ENCODE measurements around the gene SRRM1. TPM values are rescaled to one million over a fixed set of nuclear protein-coding genes. Genes with fewer than 3 reads are reported as not detected.

The SRRM1 gene, protein sequence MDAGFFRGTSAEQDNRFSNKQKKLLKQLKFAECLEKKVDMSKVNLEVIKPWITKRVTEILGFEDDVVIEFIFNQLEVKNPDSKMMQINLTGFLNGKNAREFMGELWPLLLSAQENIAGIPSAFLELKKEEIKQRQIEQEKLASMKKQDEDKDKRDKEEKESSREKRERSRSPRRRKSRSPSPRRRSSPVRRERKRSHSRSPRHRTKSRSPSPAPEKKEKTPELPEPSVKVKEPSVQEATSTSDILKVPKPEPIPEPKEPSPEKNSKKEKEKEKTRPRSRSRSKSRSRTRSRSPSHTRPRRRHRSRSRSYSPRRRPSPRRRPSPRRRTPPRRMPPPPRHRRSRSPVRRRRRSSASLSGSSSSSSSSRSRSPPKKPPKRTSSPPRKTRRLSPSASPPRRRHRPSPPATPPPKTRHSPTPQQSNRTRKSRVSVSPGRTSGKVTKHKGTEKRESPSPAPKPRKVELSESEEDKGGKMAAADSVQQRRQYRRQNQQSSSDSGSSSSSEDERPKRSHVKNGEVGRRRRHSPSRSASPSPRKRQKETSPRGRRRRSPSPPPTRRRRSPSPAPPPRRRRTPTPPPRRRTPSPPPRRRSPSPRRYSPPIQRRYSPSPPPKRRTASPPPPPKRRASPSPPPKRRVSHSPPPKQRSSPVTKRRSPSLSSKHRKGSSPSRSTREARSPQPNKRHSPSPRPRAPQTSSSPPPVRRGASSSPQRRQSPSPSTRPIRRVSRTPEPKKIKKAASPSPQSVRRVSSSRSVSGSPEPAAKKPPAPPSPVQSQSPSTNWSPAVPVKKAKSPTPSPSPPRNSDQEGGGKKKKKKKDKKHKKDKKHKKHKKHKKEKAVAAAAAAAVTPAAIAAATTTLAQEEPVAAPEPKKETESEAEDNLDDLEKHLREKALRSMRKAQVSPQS
- 282 and 290 TPM in 2 replicates for total RNA-seq (2021)
- long read RNA-seq, transcript SRRM1-212 (17 exons, 2,671 nt) = major isoform, 12 of 183 reads
- long read RNA-seq, transcript SRRM1-205 (4 exons, 2,624 nt) = minor isoform, 9 of 183 reads
- long read RNA-seq, partial matches to known transcripts = 107 of 183 reads
- long read RNA-seq, other reads (novel, unspliced or antisense) = 51 of 183 reads

DNA sequence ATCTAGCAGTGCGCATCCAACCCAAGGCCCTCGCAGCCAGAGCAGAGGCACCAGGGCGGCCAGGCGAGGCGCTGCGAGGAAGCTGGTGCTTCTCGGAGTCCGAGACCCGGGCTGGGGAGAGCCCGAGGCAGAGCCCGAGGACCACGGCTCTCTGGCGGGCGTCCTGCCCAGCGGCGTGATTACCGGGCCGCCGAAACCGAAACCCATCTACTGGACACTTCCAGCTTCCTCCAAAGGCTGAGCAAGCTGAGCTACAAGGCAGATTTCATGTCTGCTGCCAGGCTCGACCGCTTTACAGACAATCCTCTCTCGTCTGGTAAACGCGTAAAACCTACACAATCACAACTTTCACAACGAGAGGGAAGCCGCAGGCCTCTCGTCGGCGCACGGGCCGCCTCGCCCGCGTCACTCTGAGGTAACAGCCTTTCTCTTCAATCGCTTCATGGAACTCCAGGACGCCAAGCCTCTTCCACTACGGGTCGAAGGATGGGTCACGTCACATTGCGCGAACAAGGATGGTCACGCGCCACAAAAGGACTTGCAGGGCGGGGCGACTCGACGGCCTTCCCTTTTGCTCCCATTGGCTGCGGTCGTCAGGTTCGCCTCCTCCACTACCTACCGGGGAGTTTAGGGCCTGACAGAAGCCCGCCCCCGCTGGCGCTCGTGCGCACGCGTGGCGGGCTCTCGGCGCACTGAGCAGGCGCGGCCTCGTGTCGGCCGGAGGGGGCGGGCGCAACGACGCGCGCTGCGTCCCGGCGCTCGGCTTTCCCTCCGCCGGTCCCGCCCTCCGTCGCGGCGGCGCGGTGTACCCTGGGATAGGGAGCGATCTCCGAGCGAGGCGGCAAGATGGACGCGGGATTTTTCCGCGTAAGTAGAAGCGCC is at the start of gene SRRM1:
SRRM1 (plus strand) TSS at position 822 of the 882 bp plus-strand sequence; CDS start at position 847, 25 bp downstream.
- Histone ChIP-seq H3K23me2 (ENCODE audit: insufficient read length, low read depth, low read length, poor library complexity, severe bottlenecking) (peaks cover 7% of the 10 kb centered on the region), H4K5ac (ENCODE audit: insufficient read length, low read depth, low read length) (no peak within 1 kb of the TSS), H2BK120ac (ENCODE audit: low read depth, low read length, poor library complexity, severe bottlenecking) (peak within 1 kb of the TSS; percentile 3), H2BK20ac (ENCODE audit: low read depth, low read length, poor library complexity, severe bottlenecking) (no peak within 1 kb of the TSS), H3K27me3 (ENCODE audit: insufficient read depth, low read length) (no peaks in the 10 kb centered on the region), H3T11ph (ENCODE audit: low read length) (no peak within 1 kb of the TSS), H3K18ac (ENCODE audit: insufficient read length, low read depth, low read length) (peak within 1 kb of the TSS; percentile 78), H2AK5ac (ENCODE audit: insufficient read length, low read length) (no peak within 1 kb of the TSS), H2BK15ac (ENCODE audit: low read depth, low read length) (no peak within 1 kb of the TSS), H3K9ac (ENCODE audit: extremely low read depth, insufficient read length, low read length) (peak within 1 kb of the TSS; percentile 93), H3K4me1 (ENCODE audit: insufficient read depth, low read length) (no peaks in the 10 kb centered on the region), H3K79me1 (ENCODE audit: insufficient read depth, low read depth, low read length, poor library complexity, severe bottlenecking) (no peaks in the 10 kb centered on the region), H2AFZ (ENCODE audit: low read length) (no peak within 1 kb of the TSS), H3K27ac (ENCODE audit: insufficient read length, low read depth, low read length) (peak within 1 kb of the TSS; percentile 87), H3K9me3 (ENCODE audit: control insufficient read depth, low read depth, low read length) (no peaks in the 10 kb centered on the region), H3K79me2 (ENCODE audit: insufficient read depth, low read length) (peaks cover 27% of the 10 kb centered on the region), H3K14ac (ENCODE audit: insufficient read depth, low read length) (peak within 1 kb of the TSS; percentile 87), H3K56ac (ENCODE audit: insufficient read length, low read depth, low read length) (no peak within 1 kb of the TSS), H3K23ac (ENCODE audit: insufficient read length, low read depth, low read length) (no peak within 1 kb of the TSS), H4K91ac (ENCODE audit: insufficient read length, low read depth, low read length) (no peak within 1 kb of the TSS), H3K4me2 (ENCODE audit: insufficient read depth, insufficient read length, low read length) (peak within 1 kb of the TSS; percentile 91), H4K20me1 (ENCODE audit: control insufficient read depth, insufficient read depth, insufficient read length) (no peaks in the 10 kb centered on the region), H2BK12ac (ENCODE audit: insufficient read length, low read depth, low read length) (no peak within 1 kb of the TSS), H3K4ac (ENCODE audit: low read depth, low read length) (no peak within 1 kb of the TSS; the same call in 1 of the 2 replicates), H2BK5ac (ENCODE audit: insufficient read length, low read length) (peak within 1 kb of the TSS; percentile 14), H4K8ac (replicated peaks; ENCODE audit: insufficient read length, low read depth, low read length) (no peak within 1 kb of the TSS)
- H3K4me3 Mint-ChIP-seq = peak within 1 kb of the TSS; percentile 92 to 96
- no CpG with 5 or more reads among the region's 95 CpGs for WGBS (ENCODE audit: extremely low coverage, insufficient read length, low lambda C conversion rate)
- H3K4me1 Mint-ChIP-seq = peaks cover 19% of the 10 kb centered on the region in 2 experiments
- peaks cover 28 to 37% (median 32%) of the 10 kb centered on the region in 3 experiments; a peak in 6 of 7 replicates for H3K36me3 Mint-ChIP-seq (ENCODE audit: insufficient read depth in 1 of 3, low read depth in 3 of 3)
- no peaks in the 10 kb centered on the region; the same call in 1 of the 2 replicates for H3K27me3 Mint-ChIP-seq (ENCODE audit: low read depth)
- DNase-seq = peak; percentile 100
- TF ChIP-seq, protein P1, sequence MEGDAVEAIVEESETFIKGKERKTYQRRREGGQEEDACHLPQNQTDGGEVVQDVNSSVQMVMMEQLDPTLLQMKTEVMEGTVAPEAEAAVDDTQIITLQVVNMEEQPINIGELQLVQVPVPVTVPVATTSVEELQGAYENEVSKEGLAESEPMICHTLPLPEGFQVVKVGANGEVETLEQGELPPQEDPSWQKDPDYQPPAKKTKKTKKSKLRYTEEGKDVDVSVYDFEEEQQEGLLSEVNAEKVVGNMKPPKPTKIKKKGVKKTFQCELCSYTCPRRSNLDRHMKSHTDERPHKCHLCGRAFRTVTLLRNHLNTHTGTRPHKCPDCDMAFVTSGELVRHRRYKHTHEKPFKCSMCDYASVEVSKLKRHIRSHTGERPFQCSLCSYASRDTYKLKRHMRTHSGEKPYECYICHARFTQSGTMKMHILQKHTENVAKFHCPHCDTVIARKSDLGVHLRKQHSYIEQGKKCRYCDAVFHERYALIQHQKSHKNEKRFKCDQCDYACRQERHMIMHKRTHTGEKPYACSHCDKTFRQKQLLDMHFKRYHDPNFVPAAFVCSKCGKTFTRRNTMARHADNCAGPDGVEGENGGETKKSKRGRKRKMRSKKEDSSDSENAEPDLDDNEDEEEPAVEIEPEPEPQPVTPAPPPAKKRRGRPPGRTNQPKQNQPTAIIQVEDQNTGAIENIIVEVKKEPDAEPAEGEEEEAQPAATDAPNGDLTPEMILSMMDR (conservative IDR thresholded peaks at IDR 0.05) = no peak
- peak within 1 kb of the TSS; percentile 99 to 100 (median 100) for H3K27ac Mint-ChIP-seq
- no peaks in the 10 kb centered on the region for H3K9me3 Mint-ChIP-seq
